H1 (cell line): Measurements from ENCODE around the gene CHMP4A. TPM values are rescaled to one million over a fixed set of nuclear protein-coding genes. Genes with fewer than 3 reads are reported as not detected.

ENCODE experiments used
- CTCF ChIA-PET: fragments of 300-600 bp; sonication (Branson Sonifier 250); formaldehyde crosslinking; loops from one replicate; lab custom pipeline; 2021; ENCODE audit not compliant: partially characterized antibody; lab: Charles Lee
- POLR2A ChIA-PET: fragments of 300-600 bp; sonication (Branson Sonifier 250); formaldehyde crosslinking; loops from one replicate; lab custom pipeline; 2021; ENCODE audit warnings: inconsistent platforms; ENCODE audit not compliant: partially characterized antibody; lab: Charles Lee
- DNase-seq, 2 experiments: peaks; one replicate each; pipeline versions ENCODE4 v3.0.0 to v3.0.0-alpha.2; 2010 to 2022; ENCODE audit warnings: low spot score in 2 of 2, low read depth in 1 of 2, mixed read lengths in 1 of 2
- FAIRE-seq: peaks from 2 replicates; lab custom pipeline; 2011; peaks lifted over from hg19 to GRCh38; lab: Jason Lieb, UNC
- H2AFZ ChIP-seq: 2 replicates; pipeline ENCODE4 v1.8.1; 2012; ENCODE audit warnings: low read length, inconsistent platforms
- H2AK5ac ChIP-seq: 2 replicates; pipeline ENCODE4 v1.6.1; 2013; ENCODE audit warnings: low read depth, low read length
- H2BK120ac ChIP-seq: replicated peaks from 2 replicates; pipeline ENCODE3; 2013; ENCODE audit warnings: low read depth, low read length, inconsistent platforms
- H2BK12ac ChIP-seq: 2 replicates; pipeline ENCODE4 v1.6.1; 2013; ENCODE audit warnings: low read depth, low read length
- H2BK15ac ChIP-seq: 2 replicates; pipeline ENCODE4 v1.6.1; 2013; ENCODE audit warnings: low read length
- H2BK20ac ChIP-seq: 2 replicates; pipeline ENCODE4 v1.6.1; 2013; ENCODE audit warnings: low read length
- H2BK5ac ChIP-seq: 2 replicates; pipeline ENCODE4 v1.6.1; 2013; ENCODE audit warnings: low read depth, low read length
- H3K14ac ChIP-seq: 2 replicates; pipeline ENCODE4 v1.6.1; 2013; ENCODE audit warnings: inconsistent platforms; ENCODE audit not compliant: insufficient read length
- H3K18ac ChIP-seq: 2 replicates; pipeline ENCODE4 v1.6.1; 2013; ENCODE audit warnings: low read length; ENCODE audit errors: extremely low read depth
- H3K23ac ChIP-seq: 2 replicates; pipeline ENCODE4 v1.6.1; 2013; ENCODE audit warnings: inconsistent platforms; ENCODE audit not compliant: insufficient read length
- H3K23me2 ChIP-seq: 2 replicates; pipeline ENCODE4 v1.6.1; 2013; ENCODE audit warnings: low read depth, low read length
- H3K27ac ChIP-seq: 2 replicates; pipeline ENCODE4 v1.6.1; 2011; ENCODE audit warnings: low read depth, low read length, inconsistent platforms
- H3K27me3 ChIP-seq, 4 experiments: replicated peaks in 1 of 4; 1 replicate in 1 of 4; 2 replicates in 3 of 4; pipeline versions ENCODE4 v1.6.1 to v1.8.1; 2011 to 2013; ENCODE audit warnings: low read length in 3 of 4, mild to moderate bottlenecking in 3 of 4, inconsistent platforms in 2 of 4, mixed read lengths in 2 of 4, moderate library complexity in 1 of 4; ENCODE audit not compliant: control insufficient read depth in 3 of 4, insufficient read depth in 3 of 4; ENCODE audit errors: extremely low read depth in 1 of 4
- H3K36me3 ChIP-seq, 4 experiments: 2 replicates each; pipeline versions ENCODE4 v1.6.1 to v1.8.1; 2011 to 2013; ENCODE audit warnings: mild to moderate bottlenecking in 4 of 4, low read length in 3 of 4, moderate library complexity in 2 of 4, control low read depth in 1 of 4, inconsistent platforms in 1 of 4; ENCODE audit not compliant: insufficient read depth in 4 of 4, control insufficient read depth in 2 of 4
- H3K4ac ChIP-seq: replicated peaks from 2 replicates; pipeline ENCODE3; 2013; ENCODE audit warnings: low read length, low read depth, mixed read lengths, inconsistent platforms; ENCODE audit not compliant: insufficient read length
- H3K4me1 ChIP-seq, 4 experiments: replicated peaks in 1 of 4; 1 replicate in 1 of 4; 2 replicates in 3 of 4; pipeline versions ENCODE4 v1.6.1 to v1.8.1; 2011 to 2013; ENCODE audit warnings: low read length in 3 of 4, inconsistent platforms in 2 of 4, mixed read lengths in 1 of 4; ENCODE audit not compliant: insufficient read depth in 4 of 4, control insufficient read depth in 3 of 4
- H3K4me2 ChIP-seq, 2 experiments: 2 replicates each; pipeline versions ENCODE4 v1.6.1 to v1.8.1; 2011 to 2013; ENCODE audit warnings: low read depth in 2 of 2, low read length in 2 of 2, control low read depth in 1 of 2, inconsistent platforms in 1 of 2, mild to moderate bottlenecking in 1 of 2; ENCODE audit not compliant: insufficient read depth in 1 of 2
- H3K4me3 ChIP-seq, 4 experiments: fragments of 200-600, 300-600 bp in 1 of 4; sonication (generic), shearing (Covaris generic), sonication (Bioruptor Twin) in 1 of 4; 2 replicates each; pipeline versions ENCODE4 v1.5.1 to v1.8.1; 2011 to 2016; ENCODE audit warnings: low read length in 4 of 4, low read depth in 3 of 4, control low read depth in 2 of 4, inconsistent platforms in 2 of 4, mild to moderate bottlenecking in 2 of 4, mixed read lengths in 1 of 4, moderate library complexity in 1 of 4; ENCODE audit not compliant: insufficient read depth in 2 of 4; ENCODE audit errors: extremely low read depth in 1 of 4
- H3K56ac ChIP-seq: replicated peaks from 2 replicates; pipeline ENCODE3; 2013; ENCODE audit warnings: low read depth, mild to moderate bottlenecking, mixed read lengths, low read length, inconsistent platforms; ENCODE audit not compliant: insufficient read length
- H3K79me1 ChIP-seq: 2 replicates; pipeline ENCODE4 v1.6.1; 2013; ENCODE audit warnings: low read depth, low read length, control low read depth
- H3K79me2 ChIP-seq, 2 experiments: 2 replicates each; pipeline versions ENCODE4 v1.6.1 to v1.8.1; 2012 to 2013; ENCODE audit warnings: low read length in 2 of 2, mild to moderate bottlenecking in 2 of 2, inconsistent platforms in 1 of 2; ENCODE audit not compliant: insufficient read depth in 2 of 2, control insufficient read depth in 1 of 2
- H3K9ac ChIP-seq, 4 experiments: replicated peaks in 1 of 4; 1 replicate in 1 of 4; 2 replicates in 3 of 4; pipeline versions ENCODE4 v1.6.1 to v1.8.1; 2011 to 2013; ENCODE audit warnings: low read depth in 3 of 4, low read length in 3 of 4, control low read depth in 2 of 4, mild to moderate bottlenecking in 2 of 4, moderate library complexity in 2 of 4, inconsistent platforms in 1 of 4; ENCODE audit errors: extremely low read depth in 1 of 4
- H3K9me3 ChIP-seq, 2 experiments: 2 replicates each; pipeline versions ENCODE4 v1.6.1 to v1.8.1; 2012 to 2013; ENCODE audit warnings: mild to moderate bottlenecking in 2 of 2, moderate library complexity in 2 of 2, control low read depth in 1 of 2, inconsistent platforms in 1 of 2, low read depth in 1 of 2, low read length in 1 of 2, mixed read lengths in 1 of 2; ENCODE audit not compliant: insufficient read depth in 2 of 2
- H4K20me1 ChIP-seq, 2 experiments: replicated peaks in 1 of 2; 2 replicates each; pipeline versions ENCODE3 to v1.8.1; 2011 to 2013; ENCODE audit warnings: inconsistent platforms in 2 of 2, low read length in 2 of 2, mild to moderate bottlenecking in 1 of 2; ENCODE audit not compliant: insufficient read depth in 2 of 2, control insufficient read depth in 1 of 2
- H4K5ac ChIP-seq: 2 replicates; pipeline ENCODE4 v1.6.1; 2013; ENCODE audit warnings: low read length, low read depth, mixed read lengths, inconsistent platforms; ENCODE audit not compliant: insufficient read length
- H4K8ac ChIP-seq: 2 replicates; pipeline ENCODE4 v1.8.0; 2013; ENCODE audit warnings: mild to moderate bottlenecking, moderate library complexity, low read length, inconsistent platforms; ENCODE audit not compliant: insufficient read depth; ENCODE audit errors: extremely low read depth
- H4K91ac ChIP-seq: replicated peaks from 2 replicates; pipeline ENCODE3; 2013; ENCODE audit warnings: low read length, mixed read lengths, inconsistent platforms; ENCODE audit not compliant: insufficient read length
- POLR2A ChIP-seq, 2 experiments: IDR thresholded peaks; 1 replicate in 1 of 2; 2 replicates in 1 of 2; pipeline ENCODE4 v1.6.1; 2011; ENCODE audit warnings: low read depth in 2 of 2, low read length in 2 of 2, mild to moderate bottlenecking in 2 of 2; ENCODE audit errors: control extremely low read depth in 1 of 2
- RFX5 ChIP-seq: IDR thresholded peaks from 2 replicates; pipeline ENCODE4 v1.6.1; 2011; ENCODE audit warnings: low read depth, low read length, improper control_type of control experiment, borderline replicate concordance
- WGBS, 2 experiments: shearing (Covaris generic) in 1 of 2; methylation state at CpG; one replicate each; pipeline versions ENCODE4 v1.1.6 to v1.1.7; 2013 to 2015; ENCODE audit warnings: low lambda C conversion rate in 2 of 2, mixed read lengths in 2 of 2, inconsistent platforms in 1 of 2, low coverage in 1 of 2, missing lambda C conversion rate in 1 of 2; ENCODE audit not compliant: insufficient replicate concordance in 2 of 2, insufficient coverage in 1 of 2, insufficient read length in 1 of 2; ENCODE audit errors: extremely low coverage in 1 of 2, missing lambda C conversion rate in 1 of 2; 5-methylcytosine and 5-hydroxymethylcytosine counted together
- polyA plus RNA-seq, 7 experiments: library from polyadenylated mRNA; depleted of rRNA in 3 of 7; stranded (reverse) in 5 of 7; unstranded in 2 of 7; fragments of >200 nt in 5 of 7; fragments of 200-250 nt in 2 of 7; gene quantifications; 1 replicate in 5 of 7; 2 replicates in 1 of 7; 4 replicates in 1 of 7; pipeline versions ENCODE4 v1.2.1 to v1.2.3, GENCODE V29; 2011 to 2013; ENCODE audit warnings: missing spikeins in 2 of 7, mixed read lengths in 2 of 7
- total RNA-seq: library from RNA; stranded (reverse); fragmentation: NEBNext Ultra II Directional; extraction: Animal tissue kit (Norgen Biotek cat#: 25700); gene quantifications from 2 replicates; pipeline ENCODE4 v1.2.1, GENCODE V29; 2021

Gene CHMP4A
- total and polyA plus RNA-seq, 2 of the 8 experiments (the other 6 are each of a cell fraction or from before 2014, with no cell fraction given): 32.9 to 37.6 TPM

DNA sequence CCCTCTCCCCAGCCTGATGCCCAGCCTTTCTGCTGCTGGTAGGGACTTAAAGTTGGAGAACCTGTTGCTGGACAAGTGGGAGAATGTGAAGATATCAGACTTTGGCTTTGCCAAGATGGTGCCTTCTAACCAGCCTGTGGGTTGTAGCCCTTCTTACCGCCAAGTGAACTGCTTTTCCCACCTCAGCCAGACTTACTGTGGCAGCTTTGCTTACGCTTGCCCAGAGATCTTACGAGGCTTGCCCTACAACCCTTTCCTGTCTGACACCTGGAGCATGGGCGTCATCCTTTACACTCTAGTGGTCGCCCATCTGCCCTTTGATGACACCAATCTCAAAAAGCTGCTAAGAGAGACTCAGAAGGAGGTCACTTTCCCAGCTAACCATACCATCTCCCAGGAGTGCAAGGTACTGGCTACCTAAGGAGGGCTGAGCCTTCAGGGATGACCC is 6.2 kb downstream of the CHMP4A start:
- H2BK12ac ChIP-seq: no peak overlapping the region
- no peak overlapping the region for H2AK5ac ChIP-seq
- CTCF ChIA-PET: interaction anchor here (1.1 to 2.1 kb wide), 3 partner anchors 9 to 90 kb away, joined by 3 to 4 read pairs (median 3); partner anchors contain the start of genes MDP1 and TINF2
- no peaks in the 10 kb centered on the region; a peak in 1 of 4 replicates for H3K79me2 ChIP-seq
- H3K9me3 ChIP-seq: no peaks in the 10 kb centered on the region
- H3K23me2 ChIP-seq: no peaks in the 10 kb centered on the region
- FAIRE-seq: no peak
- no peak for DNase-seq
- H2BK120ac ChIP-seq: no peak overlapping the region
- H2BK20ac ChIP-seq: no peak overlapping the region
- peaks cover 0 to 2% of the 10 kb centered on the region in 2 experiments for H4K20me1 ChIP-seq
- H3K14ac ChIP-seq: no peak overlapping the region
- H3K18ac ChIP-seq: no peak overlapping the region
- POLR2A ChIA-PET: interaction anchor here (1.0 to 11.1 kb wide), 5 partner anchors 12 to 132 kb away, joined by 3 to 119 read pairs (median 3); partner anchors contain the start of genes IRF9, RIPK3 and TM9SF1
- H4K5ac ChIP-seq: no peak overlapping the region
- no peak overlapping the region for H3K4me3 ChIP-seq
- no peak overlapping the region for H3K9ac ChIP-seq
- WGBS, 2 experiments: 100% methylated on average over 5 of the region's 5 CpGs; no CpG with 5 or more reads in 1 of the 2 experiments
- no peaks in the 10 kb centered on the region for H3K79me1 ChIP-seq
- no peaks in the 10 kb centered on the region for H3K27me3 ChIP-seq
- no peak overlapping the region for H2BK5ac ChIP-seq
- no peak overlapping the region for H4K8ac ChIP-seq
- H3K4me1 ChIP-seq: peaks cover 0 to 7% (median 4%) of the 10 kb centered on the region in 4 experiments; a peak in 3 of 7 replicates
- no peak overlapping the region for H3K27ac ChIP-seq
- no peak overlapping the region for H3K23ac ChIP-seq
- no peak overlapping the region for H3K4ac ChIP-seq
- H3K4me2 ChIP-seq: no peak overlapping the region
- no peak overlapping the region for H4K91ac ChIP-seq
- H3K56ac ChIP-seq: no peak overlapping the region
- H2AFZ ChIP-seq: no peak overlapping the region
- no peak overlapping the region for H2BK15ac ChIP-seq
- H3K36me3 ChIP-seq: peaks cover 21 to 48% (median 38%) of the 10 kb centered on the region in 4 experiments
- TF ChIP-seq RFX5 (no peak), POLR2A (IDR thresholded peaks at IDR 0.05; ENCODE audit: control extremely low read depth in 1 of 2, low read depth in 2 of 2, low read length in 2 of 2) (no peak)
